Hepatocyte (in vitro differentiated cells): ENCODE data around the gene POLR2L.

ENCODE experiments used
- EZH2 ChIP-seq: fragments of 200-600 bp; sonication (generic); IDR thresholded peaks from 2 replicates; pipeline ENCODE4 v1.6.1; 2016; ENCODE audit warnings: antibody characterized with exemption, mild to moderate bottlenecking, borderline replicate concordance
- EZH2phosphoT487 ChIP-seq: fragments of 200-600 bp; sonication (generic); IDR thresholded peaks from one replicate; pipeline ENCODE4 v1.6.1; 2018; ENCODE audit warnings: antibody characterized with exemption, mild to moderate bottlenecking, low read depth, moderate library complexity; ENCODE audit not compliant: unreplicated experiment, severe bottlenecking
- TF ChIP-seq, protein P1 (sequence below): fragments of 200-600 bp; sonication (generic); IDR thresholded peaks from 2 replicates; pipeline ENCODE4 v1.5.1; 2016; ENCODE audit warnings: antibody characterized with exemption, mild to moderate bottlenecking; ENCODE audit not compliant: poor library complexity

DNA sequence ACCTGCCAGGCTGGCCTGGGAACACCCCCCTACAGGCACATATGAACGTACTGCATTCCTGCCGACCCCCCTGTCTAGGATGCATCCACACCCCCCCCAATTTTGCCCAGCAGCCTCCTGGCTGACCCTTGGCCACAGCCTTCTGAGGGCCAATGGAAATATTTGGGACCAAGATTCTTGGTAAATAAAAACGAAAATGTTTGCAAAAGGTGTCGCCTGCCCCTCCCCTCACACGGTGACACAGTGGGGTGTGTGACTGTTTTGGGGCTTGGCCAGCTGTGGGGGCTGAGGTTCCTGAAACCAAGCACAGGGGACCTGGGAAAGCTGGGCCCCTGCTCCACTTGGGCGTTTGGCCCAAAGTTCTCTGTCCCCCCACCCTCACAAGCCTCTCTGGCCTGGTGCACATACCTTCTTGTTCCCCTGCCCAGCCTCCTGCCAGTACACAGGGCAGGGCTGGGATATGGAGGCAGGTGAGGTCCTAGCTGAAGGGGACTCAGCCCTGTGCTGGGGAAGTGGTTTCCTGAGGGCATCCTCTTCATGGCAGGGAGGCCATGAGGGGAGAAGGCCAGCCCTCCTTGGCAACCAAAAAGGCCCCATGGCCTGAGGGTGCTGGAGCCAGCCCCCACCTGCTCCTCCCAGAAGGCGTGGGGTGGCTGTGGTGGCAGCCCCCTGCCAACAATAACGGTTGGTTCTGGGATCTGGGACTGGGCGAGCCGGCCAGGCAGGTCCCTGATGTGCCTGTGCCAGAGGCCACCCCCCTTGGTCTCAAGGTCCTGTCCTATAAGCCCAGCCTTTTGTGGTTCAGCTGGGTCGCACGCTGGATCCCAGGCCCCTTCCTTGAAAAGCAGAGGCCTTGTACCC lies 16.7 kb downstream of the POLR2L start:
- TF ChIP-seq EZH2phosphoT487 (no peak), EZH2 (no peak)
- TF ChIP-seq, protein P1, sequence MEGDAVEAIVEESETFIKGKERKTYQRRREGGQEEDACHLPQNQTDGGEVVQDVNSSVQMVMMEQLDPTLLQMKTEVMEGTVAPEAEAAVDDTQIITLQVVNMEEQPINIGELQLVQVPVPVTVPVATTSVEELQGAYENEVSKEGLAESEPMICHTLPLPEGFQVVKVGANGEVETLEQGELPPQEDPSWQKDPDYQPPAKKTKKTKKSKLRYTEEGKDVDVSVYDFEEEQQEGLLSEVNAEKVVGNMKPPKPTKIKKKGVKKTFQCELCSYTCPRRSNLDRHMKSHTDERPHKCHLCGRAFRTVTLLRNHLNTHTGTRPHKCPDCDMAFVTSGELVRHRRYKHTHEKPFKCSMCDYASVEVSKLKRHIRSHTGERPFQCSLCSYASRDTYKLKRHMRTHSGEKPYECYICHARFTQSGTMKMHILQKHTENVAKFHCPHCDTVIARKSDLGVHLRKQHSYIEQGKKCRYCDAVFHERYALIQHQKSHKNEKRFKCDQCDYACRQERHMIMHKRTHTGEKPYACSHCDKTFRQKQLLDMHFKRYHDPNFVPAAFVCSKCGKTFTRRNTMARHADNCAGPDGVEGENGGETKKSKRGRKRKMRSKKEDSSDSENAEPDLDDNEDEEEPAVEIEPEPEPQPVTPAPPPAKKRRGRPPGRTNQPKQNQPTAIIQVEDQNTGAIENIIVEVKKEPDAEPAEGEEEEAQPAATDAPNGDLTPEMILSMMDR = no peak
